T-helper 2 cell (primary cell): ENCODE data around the gene MRPL55.

Source experiments
- DNase-seq, 5 experiments: peaks; one replicate each; pipeline versions ENCODE4 v3.0.0 to v3.0.0-alpha.2; 2012 to 2022
- total RNA-seq, 2 donors: gene quantifications; one replicate each; lab custom pipeline; 2026; lab: John Stamatoyannopoulos, UW

Gene MRPL55
- 35.2 to 52.4 reads per million in 2 donors for total RNA-seq

- peak; percentile 95 to 99 (median 97) for DNase-seq
Observed at GRCh38 chr1:228109073-228109961, at the start of gene MRPL55. Gene MRPL55, minus strand, starts transcription at chr1:228109299. Its CDS starts 1,039 bp downstream, at chr1:228108260.

GRCh38 chr1:228158151-228159007, 49.3 kb upstream of the MRPL55 start:
- DNase-seq = peak in 1 of 5 experiments; percentile 2

- DNase-seq = peak in 1 of 5 experiments; percentile 2
Observed at GRCh38 chr1:228157729-228158126, 48.6 kb upstream of the MRPL55 start.

- DNase-seq = peak in 2 of 5 experiments; percentile 3 to 37
Observed at GRCh38 chr1:228156941-228157728, 48.0 kb upstream of the MRPL55 start.

GRCh38 chr1:228156515-228156881, 47.4 kb upstream of the MRPL55 start:
- DNase-seq = peak in 1 of 5 experiments; percentile 2

GRCh38 chr1:228155596-228156514, 46.8 kb upstream of the MRPL55 start:
- no peak for DNase-seq

- DNase-seq = no peak
Observed at GRCh38 chr1:228154670-228155571, 45.8 kb upstream of the MRPL55 start.

GRCh38 chr1:228154021-228154669, 45.0 kb upstream of the MRPL55 start:
- no peak for DNase-seq

GRCh38 chr1:228152918-228153258, 43.8 kb upstream of the MRPL55 start:
- DNase-seq = no peak

- peak in 2 of 5 experiments; percentile 1 to 7 for DNase-seq
Observed at GRCh38 chr1:228152097-228152917, 43.2 kb upstream of the MRPL55 start.

GRCh38 chr1:228151180-228151925, 42.3 kb upstream of the MRPL55 start:
- peak in 1 of 5 experiments; percentile 2 for DNase-seq

- DNase-seq = no peak
Observed at GRCh38 chr1:228150461-228151179, 41.5 kb upstream of the MRPL55 start.

GRCh38 chr1:228150120-228150460, 41.0 kb upstream of the MRPL55 start:
- no peak for DNase-seq

- DNase-seq = no peak
Observed at GRCh38 chr1:228149406-228150119, 40.5 kb upstream of the MRPL55 start, which contains the start of gene GJC2. Gene GJC2, plus strand, starts transcription at chr1:228149930. Its CDS starts 7,829 bp downstream, at chr1:228157759.

GRCh38 chr1:228148935-228149405, 39.9 kb upstream of the MRPL55 start:
- DNase-seq = peak in 1 of 5 experiments; percentile 9

GRCh38 chr1:228148196-228148861, 39.2 kb upstream of the MRPL55 start:
- DNase-seq = peak in 1 of 5 experiments; percentile 10
